ENCODE measurements around the gene GP1BB. TPM values are rescaled to one million over a fixed set of nuclear protein-coding genes. Genes with fewer than 3 reads are reported as not detected.

GP1BB gene
- total RNA-seq, 1 donor from 2014 or later: not detected

DNA sequence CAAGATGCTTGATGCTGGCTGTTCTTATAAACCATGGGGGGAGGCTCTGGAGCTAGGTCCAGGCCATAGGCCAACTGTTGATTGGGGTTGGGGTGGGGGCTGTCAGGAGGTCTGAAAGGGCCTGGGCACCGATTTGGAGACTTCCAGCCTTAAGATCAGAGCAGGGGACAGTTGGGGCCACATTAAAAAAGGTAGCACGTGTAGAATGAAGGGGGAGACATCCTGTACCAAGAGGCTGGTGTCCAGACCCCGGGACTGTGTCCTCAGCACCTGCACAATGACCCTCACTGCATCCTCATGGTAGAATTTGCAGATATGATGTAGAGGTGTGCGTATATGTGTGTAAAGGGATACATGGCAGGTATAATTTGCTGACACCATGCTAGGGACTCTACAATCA is 24.8 kb downstream of the GP1BB start:
- H3K4me3 Mint-ChIP-seq (ENCODE audit: low read depth): no peak overlapping the region

GRCh38 chr22:19748991-19749664 is 25.8 kb downstream of the GP1BB start:
- no peak overlapping the region for H3K27ac Mint-ChIP-seq
- no peaks in the 10 kb centered on the region for H3K4me1 Mint-ChIP-seq (ENCODE audit: low read depth)
- H3K36me3 Mint-ChIP-seq (ENCODE audit: low read depth): no peaks in the 10 kb centered on the region
- H3K4me3 Mint-ChIP-seq (ENCODE audit: low read depth): no peak overlapping the region
- intact Hi-C loops (cut with micrococcal nuclease): no loop called here
- no peaks in the 10 kb centered on the region for H3K9me3 Mint-ChIP-seq
- H3K27me3 Mint-ChIP-seq (ENCODE audit: low read depth): peaks cover 13% of the 10 kb centered on the region
- DNase-seq (ENCODE audit: low spot score): no peak

More for the DNA sequence above, 24.8 kb downstream of the GP1BB start:
- DNase-seq (ENCODE audit: low spot score): no peak
- Mint-ChIP-seq H3K9me3 (no peaks in the 10 kb centered on the region), H3K27me3 (ENCODE audit: low read depth) (peaks cover 5% of the 10 kb centered on the region), H3K36me3 (ENCODE audit: low read depth) (no peaks in the 10 kb centered on the region), H3K4me1 (ENCODE audit: low read depth) (no peaks in the 10 kb centered on the region), H3K27ac (no peak overlapping the region)
- intact Hi-C loops (cut with micrococcal nuclease): no loop called here

DNA sequence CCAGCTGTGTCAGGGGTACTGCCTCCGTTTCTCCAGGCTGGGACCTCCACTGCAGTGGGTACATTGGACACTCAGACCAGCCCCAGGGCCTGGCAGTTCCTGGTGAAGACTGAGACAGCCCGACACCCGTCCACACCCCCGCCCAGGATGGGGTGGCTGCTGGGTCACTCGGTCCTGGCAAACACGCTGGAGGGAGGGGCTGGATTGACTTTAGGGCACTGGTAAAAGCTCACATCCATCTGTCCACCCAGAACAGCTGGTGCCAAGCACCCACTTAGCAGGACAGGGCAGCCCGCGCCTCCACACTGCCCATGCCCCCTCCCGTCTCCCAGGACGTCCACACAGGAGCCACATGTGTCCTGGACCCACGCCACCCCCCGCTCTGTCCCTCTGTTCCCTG is 26.5 kb downstream of the GP1BB start:
- no peak for DNase-seq (ENCODE audit: low spot score)
- no peaks in the 10 kb centered on the region for H3K4me1 Mint-ChIP-seq (ENCODE audit: low read depth)
- no peak overlapping the region for H3K4me3 Mint-ChIP-seq (ENCODE audit: low read depth)
- intact Hi-C loops (cut with micrococcal nuclease): no loop called here
- no peaks in the 10 kb centered on the region for H3K9me3 Mint-ChIP-seq
- no peak overlapping the region for H3K27ac Mint-ChIP-seq
- H3K36me3 Mint-ChIP-seq (ENCODE audit: low read depth): no peaks in the 10 kb centered on the region
- H3K27me3 Mint-ChIP-seq (ENCODE audit: low read depth): peaks cover 19% of the 10 kb centered on the region

GRCh38 chr22:19750507-19751490 is 27.5 kb downstream of the GP1BB start:
- Mint-ChIP-seq H3K9me3 (no peaks in the 10 kb centered on the region), H3K4me3 (ENCODE audit: low read depth) (no peak overlapping the region), H3K36me3 (ENCODE audit: low read depth) (no peaks in the 10 kb centered on the region), H3K27me3 (ENCODE audit: low read depth) (peaks cover 23% of the 10 kb centered on the region), H3K27ac (no peak overlapping the region), H3K4me1 (ENCODE audit: low read depth) (peaks cover 1% of the 10 kb centered on the region)
- no peak for DNase-seq (ENCODE audit: low spot score)
- intact Hi-C loops (cut with micrococcal nuclease): no loop called here

DNA sequence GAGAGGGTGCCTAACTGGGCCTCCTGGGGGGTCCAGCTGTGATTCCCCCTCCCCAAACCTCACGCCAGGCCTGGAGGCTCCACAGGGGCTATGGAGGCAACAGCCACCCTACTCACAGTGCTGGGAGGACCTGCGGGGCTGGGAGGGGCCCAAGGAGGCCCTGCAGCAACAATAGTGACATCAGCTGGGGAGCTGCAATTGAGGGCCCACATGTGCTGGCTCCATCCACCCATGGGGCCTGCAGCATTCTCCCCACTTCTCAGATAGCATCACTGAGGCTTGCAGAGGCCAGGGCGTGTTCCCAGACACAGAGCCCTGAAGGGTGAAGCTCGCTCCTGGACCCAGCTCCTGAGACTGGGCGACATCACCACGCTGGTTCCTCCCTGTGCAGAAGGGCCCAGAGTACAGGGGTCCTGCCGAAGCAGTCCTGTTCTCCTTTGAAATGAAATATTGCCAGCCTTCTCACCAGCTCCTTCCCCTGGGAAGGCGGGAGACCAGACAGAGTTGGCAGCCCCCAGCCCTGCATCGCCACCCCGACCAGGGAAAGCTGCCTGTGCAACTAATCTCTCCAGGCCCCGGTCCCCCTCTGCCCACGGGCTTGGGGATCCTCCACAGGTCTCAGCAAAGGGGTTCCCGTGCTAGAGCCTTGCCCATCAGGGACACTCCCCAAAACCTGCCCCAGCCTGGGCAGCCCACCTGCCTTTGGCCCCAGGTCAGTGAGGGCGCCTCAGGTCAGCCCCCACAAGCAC is 28.3 kb downstream of the GP1BB start:
- peaks cover 3% of the 10 kb centered on the region for H3K4me1 Mint-ChIP-seq (ENCODE audit: low read depth)
- intact Hi-C loops (cut with micrococcal nuclease): no loop called here
- no peak overlapping the region for H3K27ac Mint-ChIP-seq
- DNase-seq (ENCODE audit: low spot score): no peak
- H3K36me3 Mint-ChIP-seq (ENCODE audit: low read depth): no peaks in the 10 kb centered on the region
- H3K9me3 Mint-ChIP-seq: no peaks in the 10 kb centered on the region
- peaks cover 31% of the 10 kb centered on the region for H3K27me3 Mint-ChIP-seq (ENCODE audit: low read depth)
- no peak overlapping the region for H3K4me3 Mint-ChIP-seq (ENCODE audit: low read depth)

- Mint-ChIP-seq H3K27me3 (ENCODE audit: low read depth) (peaks cover 43% of the 10 kb centered on the region), H3K4me3 (ENCODE audit: low read depth) (no peak overlapping the region), H3K9me3 (no peaks in the 10 kb centered on the region), H3K36me3 (ENCODE audit: low read depth) (no peaks in the 10 kb centered on the region), H3K4me1 (ENCODE audit: low read depth) (peaks cover 9% of the 10 kb centered on the region), H3K27ac (no peak overlapping the region)
- intact Hi-C loops (cut with micrococcal nuclease): no loop called here
- DNase-seq (ENCODE audit: low spot score): no peak
These were observed 29.9 kb downstream of the GP1BB start for GRCh38 chr22:19753090-19753842.

DNA sequence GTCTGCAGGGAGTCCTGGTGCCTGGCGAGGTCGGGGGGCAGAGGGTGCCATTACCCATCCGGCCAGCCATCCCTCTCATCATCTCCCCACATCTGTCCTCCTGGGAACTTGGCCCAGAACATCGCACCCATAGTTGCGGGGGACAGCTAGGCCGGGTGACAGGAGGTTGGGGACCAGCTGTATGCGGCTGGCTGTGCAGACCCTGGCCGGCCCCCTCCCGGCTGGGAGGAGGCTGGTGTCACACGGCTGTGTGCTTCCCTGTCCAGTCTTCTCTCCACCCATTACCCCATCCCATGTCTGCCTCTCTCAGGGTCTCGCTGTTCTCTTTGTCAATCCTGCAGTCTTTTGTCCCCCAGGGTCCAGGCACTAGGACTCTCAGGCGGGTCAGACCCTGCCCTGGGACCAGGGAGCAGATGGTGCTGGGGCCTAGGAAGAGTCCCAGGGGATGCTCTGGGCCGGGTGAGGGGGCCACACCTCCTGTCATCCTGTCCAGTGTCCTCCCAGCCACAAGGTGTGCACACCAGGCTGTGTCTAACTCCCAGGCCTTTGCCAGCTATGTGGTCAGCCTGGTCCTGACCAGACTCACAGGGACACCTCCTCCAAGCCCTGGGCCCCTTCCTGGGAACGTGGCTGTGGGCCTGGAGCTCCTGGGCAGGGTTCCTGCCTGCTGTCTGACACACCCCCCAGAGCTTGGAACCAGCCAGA is 30.8 kb downstream of the GP1BB start:
- DNase-seq (ENCODE audit: low spot score): no peak
- H3K36me3 Mint-ChIP-seq (ENCODE audit: low read depth): no peaks in the 10 kb centered on the region
- no peak overlapping the region for H3K27ac Mint-ChIP-seq
- no peaks in the 10 kb centered on the region for H3K9me3 Mint-ChIP-seq
- peaks cover 44% of the 10 kb centered on the region for H3K27me3 Mint-ChIP-seq (ENCODE audit: low read depth)
- no peak overlapping the region for H3K4me3 Mint-ChIP-seq (ENCODE audit: low read depth)
- intact Hi-C loops (cut with micrococcal nuclease): no loop called here
- H3K4me1 Mint-ChIP-seq (ENCODE audit: low read depth): peaks cover 9% of the 10 kb centered on the region

DNA sequence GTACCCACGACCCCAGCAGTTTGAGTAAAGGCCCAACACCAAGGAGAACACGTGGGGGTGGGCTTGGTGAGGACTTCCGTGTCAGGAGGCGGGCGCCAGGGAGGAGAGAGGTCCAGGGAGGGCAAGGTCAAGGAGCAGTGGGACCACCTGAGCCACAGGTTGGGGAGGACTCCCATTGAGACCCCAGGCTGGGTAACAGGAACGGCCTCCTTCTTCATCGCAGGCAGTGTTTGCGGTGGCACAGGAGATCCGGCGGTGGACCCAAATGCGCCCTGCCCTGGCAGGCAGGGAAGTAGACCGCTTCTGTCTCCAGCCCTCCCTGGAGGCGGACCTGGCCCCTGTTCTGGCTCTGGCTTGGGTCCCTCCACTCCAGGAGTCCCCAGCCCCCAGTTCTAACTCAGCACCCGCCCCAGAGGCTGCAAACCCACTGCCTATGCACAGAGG is 31.4 kb downstream of the GP1BB start:
- peaks cover 49% of the 10 kb centered on the region for H3K27me3 Mint-ChIP-seq (ENCODE audit: low read depth)
- H3K27ac Mint-ChIP-seq: no peak overlapping the region
- H3K36me3 Mint-ChIP-seq (ENCODE audit: low read depth): peaks cover under 1% of the 10 kb centered on the region
- peaks cover 11% of the 10 kb centered on the region for H3K4me1 Mint-ChIP-seq (ENCODE audit: low read depth)
- no peak overlapping the region for H3K4me3 Mint-ChIP-seq (ENCODE audit: low read depth)
- intact Hi-C loops (cut with micrococcal nuclease): loop anchor here (5.0 kb wide), 1 partner anchor 37 kb away; no protein-coding TSS in a partner anchor
- no peak for DNase-seq (ENCODE audit: low spot score)
- no peaks in the 10 kb centered on the region for H3K9me3 Mint-ChIP-seq

GRCh38 chr22:19755145-19755710 is 31.9 kb downstream of the GP1BB start:
- peaks cover 5% of the 10 kb centered on the region for H3K36me3 Mint-ChIP-seq (ENCODE audit: low read depth)
- H3K9me3 Mint-ChIP-seq: no peaks in the 10 kb centered on the region
- intact Hi-C loops (cut with micrococcal nuclease): loop anchor here (5.0 kb wide), 1 partner anchor 38 kb away; no protein-coding TSS in a partner anchor
- peaks cover 17% of the 10 kb centered on the region for H3K4me1 Mint-ChIP-seq (ENCODE audit: low read depth)
- DNase-seq (ENCODE audit: low spot score): no peak
- H3K4me3 Mint-ChIP-seq (ENCODE audit: low read depth): no peak overlapping the region
- H3K27me3 Mint-ChIP-seq (ENCODE audit: low read depth): peaks cover 54% of the 10 kb centered on the region
- H3K27ac Mint-ChIP-seq: no peak overlapping the region

- no peaks in the 10 kb centered on the region for H3K9me3 Mint-ChIP-seq
- H3K36me3 Mint-ChIP-seq (ENCODE audit: low read depth): peaks cover 6% of the 10 kb centered on the region
- no peak overlapping the region for H3K27ac Mint-ChIP-seq
- H3K4me1 Mint-ChIP-seq (ENCODE audit: low read depth): peaks cover 17% of the 10 kb centered on the region
- H3K4me3 Mint-ChIP-seq (ENCODE audit: low read depth): no peak overlapping the region
- intact Hi-C loops (cut with micrococcal nuclease): loop anchor here (5.0 kb wide), 1 partner anchor 39 kb away; no protein-coding TSS in a partner anchor
- no peak for DNase-seq (ENCODE audit: low spot score)
- peaks cover 55% of the 10 kb centered on the region for H3K27me3 Mint-ChIP-seq (ENCODE audit: low read depth)
These were observed 32.5 kb downstream of the GP1BB start for GRCh38 chr22:19755722-19756287.
